Measurements from ENCODE around the gene ARHGAP15.

ARHGAP15 gene

GRCh38 chr2:143452817-143453451, 323.7 kb downstream of the ARHGAP15 start:
- no peak for DNase-seq (ENCODE audit: low read depth in 3 of 3)

DNA sequence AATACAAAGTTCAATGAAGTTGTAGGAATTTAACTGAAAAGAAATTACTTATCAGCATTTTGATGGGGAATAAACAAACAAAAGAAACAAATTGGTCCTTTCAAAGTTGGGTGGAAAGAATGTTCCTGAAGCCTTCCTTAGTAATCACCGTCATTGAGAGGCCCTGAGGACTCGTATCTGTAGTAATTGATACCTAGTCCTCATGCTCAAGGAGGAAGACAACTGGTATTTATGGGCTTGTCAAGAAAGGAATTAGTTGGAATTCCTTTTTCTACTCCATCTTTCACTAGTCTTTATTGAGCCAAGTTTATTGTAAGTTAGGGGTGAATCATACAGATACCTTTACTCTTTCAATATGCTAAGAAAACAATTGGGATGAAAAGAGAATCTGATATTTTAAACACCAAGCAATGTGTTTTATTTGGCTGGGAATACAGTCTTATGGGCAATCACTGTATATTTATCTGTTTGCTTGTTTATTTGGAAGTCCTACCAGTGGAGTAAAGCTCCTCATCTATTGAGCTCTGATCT, 324.8 kb downstream of the ARHGAP15 start:
- DNase-seq (ENCODE audit: low read depth in 3 of 3), result no peak

- DNase-seq (ENCODE audit: low read depth in 3 of 3), result no peak
These were observed 326.1 kb downstream of the ARHGAP15 start for GRCh38 chr2:143455317-143455716.

GRCh38 chr2:143458258-143459190, 329.3 kb downstream of the ARHGAP15 start:
- DNase-seq (ENCODE audit: low read depth in 3 of 3), result no peak

DNA sequence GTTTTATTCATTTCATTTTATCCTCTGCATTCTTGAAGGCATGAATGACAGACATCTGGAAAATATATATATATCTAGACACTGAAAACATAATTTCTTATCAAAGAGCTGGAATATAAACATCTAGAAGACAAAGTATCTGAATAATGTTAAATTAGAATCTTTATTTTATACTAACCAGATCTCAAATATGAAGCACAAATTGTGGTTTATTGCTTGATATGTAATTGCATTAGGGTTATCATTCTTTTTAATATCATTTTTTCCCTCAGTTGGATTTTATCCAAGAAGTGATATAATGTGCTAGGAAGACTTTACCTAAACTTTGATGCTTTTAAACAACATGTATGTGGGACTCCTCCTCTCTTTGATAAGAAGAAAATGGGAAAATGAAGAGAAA, 331.2 kb downstream of the ARHGAP15 start:
- no peak for DNase-seq (ENCODE audit: low read depth in 3 of 3)

DNA sequence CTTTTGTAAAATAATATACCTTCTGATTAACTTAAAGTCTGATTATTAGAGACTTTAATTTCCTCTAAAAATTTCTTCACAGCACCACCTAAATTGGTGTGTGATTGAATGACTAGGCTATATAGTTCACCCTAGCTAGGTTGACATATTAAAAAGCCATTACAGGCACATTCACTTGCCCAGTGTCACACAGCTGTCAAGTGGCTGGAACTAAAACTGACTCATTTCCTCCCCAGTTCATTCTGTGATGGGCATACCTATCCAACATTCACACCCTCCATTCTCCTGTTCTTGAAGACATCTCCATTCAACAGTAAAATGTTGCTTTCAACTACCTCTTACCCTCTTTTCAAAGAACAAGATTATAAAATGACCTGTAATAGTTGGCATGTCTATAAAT, 334.5 kb downstream of the ARHGAP15 start:
- DNase-seq (ENCODE audit: low read depth in 3 of 3), result no peak

DNA sequence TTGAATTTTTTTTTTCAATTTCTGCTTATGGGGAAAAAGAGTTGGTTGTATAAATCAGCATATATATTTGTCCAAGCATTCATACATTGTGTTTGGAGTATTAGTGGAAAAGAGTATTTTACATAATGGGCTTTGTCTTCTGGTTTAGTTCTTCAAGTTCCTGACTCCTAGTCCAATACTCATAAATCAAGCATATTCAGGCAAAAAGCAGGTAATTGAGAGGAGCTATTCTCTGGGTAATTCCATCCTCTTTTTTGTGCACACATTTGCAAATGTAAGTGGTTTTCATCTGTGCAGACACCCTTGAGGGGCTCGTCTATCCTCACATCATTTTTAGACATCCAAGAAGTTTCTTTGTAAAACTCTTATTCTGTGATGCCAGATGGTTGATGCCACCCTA, 337.2 kb downstream of the ARHGAP15 start:
- no peak for DNase-seq (ENCODE audit: low read depth in 3 of 3)

- DNase-seq (ENCODE audit: low read depth in 3 of 3), result no peak
These were observed 337.8 kb downstream of the ARHGAP15 start for GRCh38 chr2:143467011-143467410.

- DNase-seq (ENCODE audit: low read depth in 3 of 3), result no peak
These were observed 339.2 kb downstream of the ARHGAP15 start for GRCh38 chr2:143468341-143468888.

DNA sequence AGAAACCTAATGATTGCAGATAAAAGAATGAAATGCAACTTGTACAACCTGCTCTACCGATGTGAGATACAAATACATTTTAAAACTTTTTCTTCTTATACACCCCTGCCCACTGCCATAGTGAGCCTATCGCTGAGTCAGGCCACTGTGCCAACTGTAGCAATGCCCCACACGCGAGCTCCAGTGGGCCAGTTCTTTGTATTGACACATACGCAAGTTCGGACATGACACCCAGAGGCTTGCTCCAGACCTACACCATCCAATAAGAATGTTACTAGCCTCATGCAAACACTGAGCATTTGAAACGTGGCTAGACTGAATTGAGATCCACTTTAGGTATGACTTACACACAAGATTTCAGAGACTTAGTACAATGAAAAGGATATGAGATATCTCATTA, 340.1 kb downstream of the ARHGAP15 start:
- DNase-seq (ENCODE audit: low read depth in 3 of 3), result no peak

GRCh38 chr2:143471550-143471949, 342.3 kb downstream of the ARHGAP15 start:
- no peak for DNase-seq (ENCODE audit: low read depth in 3 of 3)

GRCh38 chr2:143473216-143473615, 344.0 kb downstream of the ARHGAP15 start:
- DNase-seq (ENCODE audit: low read depth in 3 of 3), result no peak

DNA sequence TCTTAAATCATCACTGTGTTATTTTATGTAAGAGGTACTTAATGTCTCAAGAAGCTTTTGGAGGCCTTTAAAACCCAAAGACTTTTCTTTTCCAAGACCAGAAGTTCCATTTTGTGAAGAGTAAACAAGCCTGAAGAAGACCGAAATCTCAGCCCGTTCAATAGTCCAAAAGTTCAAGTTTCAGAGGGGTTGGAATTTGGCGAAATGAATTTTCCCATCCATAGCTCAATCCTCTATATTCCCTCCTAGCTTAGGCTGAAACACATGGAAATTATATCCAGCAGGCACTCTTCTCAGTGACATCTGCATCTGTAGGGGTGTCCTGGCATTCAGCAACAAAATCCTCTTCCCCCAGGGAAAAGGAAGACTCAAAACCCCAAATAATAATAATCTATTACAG, 344.6 kb downstream of the ARHGAP15 start:
- DNase-seq (ENCODE audit: low read depth in 3 of 3), result no peak

DNA sequence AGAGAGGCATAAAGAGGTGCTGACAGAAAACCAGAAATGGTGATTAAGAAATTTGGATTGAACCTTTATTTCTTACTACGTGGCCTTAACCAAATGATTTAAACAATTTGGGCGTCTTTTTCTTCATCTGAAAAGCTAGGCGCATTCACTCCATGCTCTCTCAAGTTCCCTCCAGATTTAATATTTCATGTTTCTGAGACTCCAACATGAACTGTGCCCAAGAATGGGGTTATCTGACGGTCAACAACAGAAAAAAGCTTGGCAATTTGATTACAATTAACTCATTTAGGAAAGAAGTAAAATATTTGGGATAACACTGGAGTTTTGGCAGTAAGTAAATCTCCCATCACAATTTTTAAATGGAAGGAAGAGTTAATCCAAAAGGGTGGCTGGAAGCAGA, 345.4 kb downstream of the ARHGAP15 start:
- no peak for DNase-seq (ENCODE audit: low read depth in 3 of 3)

GRCh38 chr2:143475041-143475776, 346.0 kb downstream of the ARHGAP15 start:
- no peak for DNase-seq (ENCODE audit: low read depth in 3 of 3)

- no peak for DNase-seq (ENCODE audit: low read depth in 3 of 3)
These were observed 347.3 kb downstream of the ARHGAP15 start for GRCh38 chr2:143476336-143477087.

GRCh38 chr2:143477714-143478443, 348.7 kb downstream of the ARHGAP15 start:
- DNase-seq (ENCODE audit: low read depth in 3 of 3), result no peak

- DNase-seq (ENCODE audit: low read depth in 3 of 3), result no peak
These were observed 350.9 kb downstream of the ARHGAP15 start for GRCh38 chr2:143480086-143480485.

GRCh38 chr2:143480601-143481236, 351.5 kb downstream of the ARHGAP15 start:
- no peak for DNase-seq (ENCODE audit: low read depth in 3 of 3)

- no peak for DNase-seq (ENCODE audit: low read depth in 3 of 3)
These were observed 352.0 kb downstream of the ARHGAP15 start for GRCh38 chr2:143481237-143481623.
